GM12874 (cell line): ENCODE data around the gene GSTA2.

Experiments
- CTCF ChIP-seq: IDR thresholded peaks from 2 replicates; pipeline ENCODE4 v1.5.1; 2011; ENCODE audit warnings: low read depth, mild to moderate bottlenecking, control low read depth, low read length, moderate library complexity; ENCODE audit not compliant: insufficient read depth

Gene GSTA2

DNA sequence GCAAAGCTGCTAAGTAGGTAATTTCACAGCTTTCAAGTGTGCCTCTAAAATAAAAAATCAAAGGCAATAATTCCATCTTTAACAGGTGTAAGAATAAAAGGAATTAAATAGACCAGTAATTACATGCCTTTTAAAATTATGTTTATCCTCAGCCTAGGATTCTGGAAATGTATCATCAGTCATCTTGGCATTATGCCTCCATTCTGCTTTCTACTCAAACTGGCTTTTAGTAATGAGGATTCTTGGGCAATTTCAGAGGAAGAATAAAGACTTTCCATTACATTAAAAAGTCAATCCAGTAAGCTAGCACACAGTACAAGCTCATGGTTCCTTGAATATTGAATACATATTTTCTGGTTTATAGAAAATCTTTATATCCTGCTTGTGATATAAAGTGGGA is 44.7 kb downstream of the GSTA2 start:
- no peak for TF ChIP-seq CTCF

DNA sequence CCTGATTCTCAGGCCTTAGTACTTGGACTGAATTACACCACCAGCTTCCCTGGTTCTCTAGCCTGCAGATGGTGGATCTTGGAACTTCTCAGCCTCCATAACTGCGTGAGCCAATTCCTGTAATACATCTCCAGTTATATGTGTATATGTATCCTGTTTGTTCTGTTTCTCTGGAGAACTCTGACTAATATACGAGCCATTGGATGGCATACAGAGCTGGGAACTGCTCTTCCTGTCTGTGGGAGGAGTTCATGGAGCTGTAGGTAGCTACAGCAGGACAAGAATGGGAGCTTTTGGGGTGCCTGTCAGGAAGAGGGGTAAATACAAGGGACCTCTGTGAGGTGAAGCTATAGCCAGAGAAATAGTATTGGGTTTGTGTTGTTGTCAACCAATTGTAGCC is 51.1 kb downstream of the GSTA2 start:
- no peak for TF ChIP-seq CTCF

GRCh38 chr6:52707963-52708680 is 55.2 kb downstream of the GSTA2 start:
- TF ChIP-seq CTCF: no peak

DNA sequence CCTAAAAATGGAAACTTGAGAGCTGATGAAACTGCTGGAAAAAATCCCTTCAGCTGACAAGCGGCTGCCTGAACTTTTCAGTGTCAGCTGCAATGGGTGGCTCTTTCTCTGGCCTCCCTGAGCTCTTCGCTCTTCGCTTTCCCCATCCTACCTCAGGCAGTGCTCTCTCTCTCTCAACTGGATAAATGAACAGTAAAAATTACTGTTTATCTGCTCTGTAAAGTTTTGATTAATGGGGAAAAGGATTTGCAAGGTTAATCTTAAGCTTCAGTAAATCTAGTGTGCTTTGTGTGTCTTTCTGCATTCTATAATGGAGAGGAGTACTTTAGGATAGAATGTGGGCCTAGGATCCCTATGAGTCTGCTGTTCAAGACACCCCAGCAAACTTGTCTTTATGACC is 57.3 kb downstream of the GSTA2 start:
- no peak for TF ChIP-seq CTCF

- TF ChIP-seq CTCF: no peak
These were observed 59.2 kb downstream of the GSTA2 start for GRCh38 chr6:52704060-52704459.
